ENCODE results near the gene STXBP5. TPM values are rescaled to one million over a fixed set of nuclear protein-coding genes. Genes with fewer than 3 reads are reported as not detected.
A peak's percentile ranks its signal among the peaks of the same experiment; 100 is the strongest.
"Not testable (repeated sequence)": the region's sequence is repeated elsewhere in the genome, so short reads cannot be mapped to it uniquely, and the experiment has no call there.

STXBP5 gene
- total and polyA plus RNA-seq, 7 experiments from 2014 or later, result 2.5 to 47.4 (median 26.5) TPM

DNA sequence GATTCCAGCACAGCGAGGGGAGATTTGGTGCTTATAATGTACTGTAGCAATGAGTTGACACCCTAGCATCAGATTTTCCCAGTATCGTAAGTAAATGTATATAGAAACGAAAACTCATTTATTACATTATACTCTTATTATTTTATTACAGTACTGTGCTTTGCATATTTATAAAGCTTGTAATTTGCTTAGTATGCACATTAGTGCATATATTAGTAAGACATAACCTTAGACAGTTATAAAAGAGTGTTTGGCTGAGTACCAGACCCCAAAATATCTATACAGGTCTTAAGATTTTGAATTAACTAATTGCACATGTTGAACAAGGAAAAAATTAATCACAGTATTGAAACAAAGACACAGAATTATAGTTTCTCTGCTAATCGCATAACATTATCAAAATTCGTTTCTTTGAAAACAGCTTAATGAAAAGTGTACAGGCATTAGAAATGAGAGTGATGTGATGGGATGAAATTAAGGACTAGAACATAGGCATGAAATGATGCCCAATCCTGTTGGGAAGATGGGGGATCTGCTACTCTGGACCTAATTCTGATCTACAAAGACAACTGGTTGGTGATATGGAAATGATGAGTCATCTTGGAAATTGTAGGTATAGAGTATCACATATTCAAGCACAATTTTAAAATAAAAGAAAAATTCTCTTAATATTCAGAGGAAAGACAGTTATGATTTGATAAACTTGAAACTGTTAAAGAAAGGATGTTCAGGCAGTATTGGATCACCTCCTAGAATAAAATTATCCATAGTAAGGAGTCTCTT lies 42.8 kb downstream of the STXBP5 start:
- POLR2A ChIA-PET, result no interaction called here
- no peak for DNase-seq
- no peak for ATAC-seq
- intact Hi-C loops (cut with micrococcal nuclease), result no loop called here
- no peaks in the 10 kb centered on the region for H3K9me3 ChIP-seq (ENCODE audit: control insufficient read depth in 2 of 3, low read length in 3 of 3)
- H3K36me3 Mint-ChIP-seq, result peaks cover 9 to 72% (median 51%) of the 10 kb centered on the region in 5 donors
- H3K4me1 Mint-ChIP-seq, result peaks cover 0 to 9% (median 3%) of the 10 kb centered on the region in 7 donors
- no peaks in the 10 kb centered on the region for H3K27me3 ChIP-seq (ENCODE audit: control insufficient read depth in 2 of 2, insufficient read depth in 2 of 2, low read length in 2 of 2)
- no peak overlapping the region for H3K4me3 ChIP-seq (ENCODE audit: low read length)
- H3K4me3 Mint-ChIP-seq, result no peak overlapping the region
- H3K27ac ChIP-seq (ENCODE audit: low read depth, low read length), result no peak overlapping the region
- H3K27ac Mint-ChIP-seq, result no peak overlapping the region
- no peaks in the 10 kb centered on the region for H3K4me1 ChIP-seq (ENCODE audit: control insufficient read depth in 2 of 2, insufficient read depth in 2 of 2, low read length in 2 of 2)
- H3K9me3 Mint-ChIP-seq, result peaks cover 0 to 7% (median 4%) of the 10 kb centered on the region in 11 donors
- CTCF ChIA-PET, result no interaction called here
- peaks cover 0 to 15% (median 0%) of the 10 kb centered on the region in 3 experiments for H3K36me3 ChIP-seq (ENCODE audit: control insufficient read depth in 2 of 3, insufficient read depth in 3 of 3, low read length in 3 of 3)
- no peaks in the 10 kb centered on the region for H3K27me3 Mint-ChIP-seq

DNA sequence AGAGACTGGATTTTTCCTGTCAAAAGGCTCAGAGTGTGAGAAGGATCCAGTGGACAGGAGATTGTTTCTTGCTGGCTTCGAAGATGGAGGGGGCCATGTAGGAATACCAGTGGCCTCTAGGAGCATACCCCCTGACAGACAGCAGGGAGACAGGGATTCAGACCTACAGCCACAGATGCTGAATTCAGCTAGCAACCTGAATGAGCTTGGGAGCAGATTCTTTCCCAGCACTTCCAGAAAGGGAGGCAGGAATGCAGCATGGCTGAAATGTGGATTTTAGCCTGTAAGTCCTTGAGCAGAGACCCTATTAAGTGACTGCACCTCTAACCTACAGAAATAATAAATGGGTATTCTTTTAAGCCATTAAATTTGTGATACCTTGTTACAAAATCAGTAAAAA lies 44.6 kb downstream of the STXBP5 start:
- no peak for ATAC-seq
- H3K27me3 ChIP-seq (ENCODE audit: control insufficient read depth in 2 of 2, insufficient read depth in 2 of 2, low read length in 2 of 2), result no peaks in the 10 kb centered on the region
- H3K27me3 Mint-ChIP-seq, result no peaks in the 10 kb centered on the region
- H3K27ac ChIP-seq (ENCODE audit: low read depth, low read length), result no peak overlapping the region
- ChIA-PET CTCF (no interaction called here), POLR2A (no interaction called here)
- no peak overlapping the region for H3K4me3 Mint-ChIP-seq
- peaks cover 9 to 68% (median 57%) of the 10 kb centered on the region in 5 donors for H3K36me3 Mint-ChIP-seq
- intact Hi-C loops (cut with micrococcal nuclease), result no loop called here
- H3K36me3 ChIP-seq (ENCODE audit: control insufficient read depth in 2 of 3, insufficient read depth in 3 of 3, low read length in 3 of 3), result peaks cover 0 to 15% (median 0%) of the 10 kb centered on the region in 3 experiments
- no peaks in the 10 kb centered on the region for H3K9me3 ChIP-seq (ENCODE audit: control insufficient read depth in 2 of 3, low read length in 3 of 3)
- H3K4me1 Mint-ChIP-seq, result peaks cover 2 to 17% (median 13%) of the 10 kb centered on the region in 7 donors
- no peak overlapping the region for H3K27ac Mint-ChIP-seq
- no peak for DNase-seq
- no peaks in the 10 kb centered on the region for H3K4me1 ChIP-seq (ENCODE audit: control insufficient read depth in 2 of 2, insufficient read depth in 2 of 2, low read length in 2 of 2)
- H3K9me3 Mint-ChIP-seq, result peaks cover 0 to 20% (median 4%) of the 10 kb centered on the region in 11 donors
- no peak overlapping the region for H3K4me3 ChIP-seq (ENCODE audit: low read length)

GRCh38 chr6:147251072-147251471 lies 46.9 kb downstream of the STXBP5 start:
- H3K9me3 ChIP-seq (ENCODE audit: control insufficient read depth in 2 of 3, low read length in 3 of 3), result no peaks in the 10 kb centered on the region
- ChIA-PET POLR2A (no interaction called here), CTCF (no interaction called here)
- no peaks in the 10 kb centered on the region for H3K4me1 ChIP-seq (ENCODE audit: control insufficient read depth in 2 of 2, insufficient read depth in 2 of 2, low read length in 2 of 2)
- intact Hi-C loops (cut with micrococcal nuclease), result no loop called here
- H3K27ac ChIP-seq (ENCODE audit: low read depth, low read length), result no peak overlapping the region
- peaks cover 9 to 58% (median 53%) of the 10 kb centered on the region in 5 donors for H3K36me3 Mint-ChIP-seq
- H3K36me3 ChIP-seq (ENCODE audit: control insufficient read depth in 2 of 3, insufficient read depth in 3 of 3, low read length in 3 of 3), result peaks cover 0 to 15% (median 0%) of the 10 kb centered on the region in 3 experiments
- no peak overlapping the region for H3K4me3 Mint-ChIP-seq
- H3K4me3 ChIP-seq (ENCODE audit: low read length), result no peak overlapping the region
- H3K27me3 ChIP-seq (ENCODE audit: control insufficient read depth in 2 of 2, insufficient read depth in 2 of 2, low read length in 2 of 2), result no peaks in the 10 kb centered on the region
- H3K4me1 Mint-ChIP-seq, result peaks cover 0 to 35% (median 27%) of the 10 kb centered on the region in 7 donors
- DNase-seq, result no peak
- peaks cover 0 to 23% (median 4%) of the 10 kb centered on the region in 11 donors for H3K9me3 Mint-ChIP-seq
- no peak for ATAC-seq
- H3K27ac Mint-ChIP-seq, result no peak overlapping the region
- H3K27me3 Mint-ChIP-seq, result no peaks in the 10 kb centered on the region

DNA sequence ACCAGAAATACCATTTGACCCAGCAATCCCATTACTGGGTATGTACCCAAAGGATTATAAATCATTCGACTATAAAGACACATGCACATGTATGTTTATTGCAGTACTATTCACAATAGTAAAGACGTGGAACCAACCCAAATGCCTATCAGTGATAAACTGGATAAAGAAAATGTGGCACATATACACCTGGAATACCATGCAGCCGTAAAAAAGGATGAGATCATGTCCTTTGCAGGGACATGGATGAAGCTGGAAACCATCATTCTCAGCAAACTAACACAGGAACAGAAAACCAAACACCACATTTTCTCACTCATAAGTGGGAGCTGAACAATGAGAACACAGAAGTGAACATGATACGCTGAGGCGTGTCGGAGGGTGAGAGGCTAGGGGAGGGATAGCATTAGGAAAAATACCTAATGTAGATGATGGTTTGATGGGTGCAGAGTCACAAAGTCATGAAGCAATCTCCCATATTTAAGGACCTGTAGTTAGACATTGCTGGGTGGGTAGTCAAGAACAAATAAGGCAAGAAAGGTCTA lies 50.8 kb downstream of the STXBP5 start:
- peak overlapping the region in 1 of 9 donors; percentile 51 for H3K27ac Mint-ChIP-seq
- DNase-seq; ATAC-seq; H3K4me1 ChIP-seq (ENCODE audit: control insufficient read depth in 2 of 2, insufficient read depth in 2 of 2, low read length in 2 of 2); H3K27ac ChIP-seq (ENCODE audit: low read depth, low read length); POLR2A ChIA-PET; H3K4me3 Mint-ChIP-seq; H3K27me3 ChIP-seq (ENCODE audit: control insufficient read depth in 2 of 2, insufficient read depth in 2 of 2, low read length in 2 of 2); H3K4me3 ChIP-seq (ENCODE audit: low read length); H3K27me3 Mint-ChIP-seq; intact Hi-C loops (cut with micrococcal nuclease); H3K9me3 ChIP-seq (ENCODE audit: control insufficient read depth in 2 of 3, low read length in 3 of 3): not testable (repeated sequence)
- peaks cover 5 to 38% (median 30%) of the 10 kb centered on the region in 5 donors for H3K36me3 Mint-ChIP-seq
- peaks cover 0 to 11% (median 0%) of the 10 kb centered on the region in 3 experiments for H3K36me3 ChIP-seq (ENCODE audit: control insufficient read depth in 2 of 3, insufficient read depth in 3 of 3, low read length in 3 of 3)
- CTCF ChIA-PET, result interaction anchor here (1.0 kb wide), 1 partner anchor 95 kb away, joined by 3 read pairs; no protein-coding TSS in a partner anchor
- H3K4me1 Mint-ChIP-seq, result peaks cover 0 to 41% (median 28%) of the 10 kb centered on the region in 7 donors
- H3K9me3 Mint-ChIP-seq, result peaks cover 0 to 23% (median 4%) of the 10 kb centered on the region in 11 donors

- no peak for ATAC-seq
- H3K9me3 Mint-ChIP-seq, result peaks cover 0 to 21% (median 4%) of the 10 kb centered on the region in 11 donors
Measured at GRCh38 chr6:147255948-147256674, 51.9 kb downstream of the STXBP5 start.

DNA sequence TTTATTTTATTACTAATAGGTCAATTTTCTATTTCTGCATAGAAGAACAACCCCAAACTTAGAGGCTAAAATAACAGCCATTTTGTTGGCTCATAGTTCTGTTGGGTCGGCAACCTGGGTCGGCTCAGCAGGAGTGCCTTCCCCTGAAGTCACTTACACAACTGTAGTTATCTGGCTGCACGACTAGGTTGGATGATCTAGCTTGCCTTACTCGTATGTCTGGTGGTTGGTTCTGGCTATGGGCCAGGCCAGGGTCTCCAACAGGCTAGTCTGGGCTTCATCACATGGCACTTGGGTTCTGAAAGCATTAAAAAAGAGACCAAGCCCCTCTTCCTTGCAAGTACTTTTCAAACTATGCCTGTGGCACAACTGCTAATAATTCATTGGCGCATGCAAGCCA lies 53.5 kb downstream of the STXBP5 start:
- Mint-ChIP-seq H3K9me3 (peaks cover 0 to 12% (median 3%) of the 10 kb centered on the region in 11 donors), H3K27me3 (no peaks in the 10 kb centered on the region), H3K27ac (no peak overlapping the region), H3K36me3 (peaks cover 4 to 16% (median 14%) of the 10 kb centered on the region in 5 donors), H3K4me3 (no peak overlapping the region), H3K4me1 (peaks cover 0 to 35% (median 21%) of the 10 kb centered on the region in 7 donors)
- DNase-seq (no peak), ATAC-seq (no peak)
- no peaks in the 10 kb centered on the region for H3K4me1 ChIP-seq (ENCODE audit: control insufficient read depth in 2 of 2, insufficient read depth in 2 of 2, low read length in 2 of 2)
- no peaks in the 10 kb centered on the region for H3K27me3 ChIP-seq (ENCODE audit: control insufficient read depth in 2 of 2, insufficient read depth in 2 of 2, low read length in 2 of 2)
- H3K9me3 ChIP-seq (ENCODE audit: control insufficient read depth in 2 of 3, low read length in 3 of 3), result no peaks in the 10 kb centered on the region
- CTCF ChIA-PET, result no interaction called here
- intact Hi-C loops (cut with micrococcal nuclease), result no loop called here
- H3K27ac ChIP-seq (ENCODE audit: low read depth, low read length), result no peak overlapping the region
- POLR2A ChIA-PET, result no interaction called here
- no peak overlapping the region for H3K4me3 ChIP-seq (ENCODE audit: low read length)
- H3K36me3 ChIP-seq (ENCODE audit: control insufficient read depth in 2 of 3, insufficient read depth in 3 of 3, low read length in 3 of 3), result no peaks in the 10 kb centered on the region

More at GRCh38 chr6:147255948-147256674, 51.9 kb downstream of the STXBP5 start:
- H3K27ac Mint-ChIP-seq, result peak overlapping the region in 2 of 9 donors; percentile 29 to 38
- peaks cover 5 to 30% (median 22%) of the 10 kb centered on the region in 5 donors for H3K36me3 Mint-ChIP-seq
- Histone ChIP-seq H3K4me3 (ENCODE audit: low read length) (no peak overlapping the region), H3K4me1 (ENCODE audit: control insufficient read depth in 2 of 2, insufficient read depth in 2 of 2, low read length in 2 of 2) (no peaks in the 10 kb centered on the region), H3K36me3 (ENCODE audit: control insufficient read depth in 2 of 3, insufficient read depth in 3 of 3, low read length in 3 of 3) (peaks cover 0 to 2% (median 0%) of the 10 kb centered on the region in 3 experiments), H3K9me3 (ENCODE audit: control insufficient read depth in 2 of 3, low read length in 3 of 3) (no peaks in the 10 kb centered on the region), H3K27ac (ENCODE audit: low read depth, low read length) (no peak overlapping the region), H3K27me3 (ENCODE audit: control insufficient read depth in 2 of 2, insufficient read depth in 2 of 2, low read length in 2 of 2) (no peaks in the 10 kb centered on the region)
- CTCF ChIA-PET, result interaction anchor here (1.0 kb wide), 1 partner anchor 94 kb away, joined by 3 read pairs; no protein-coding TSS in a partner anchor
- H3K27me3 Mint-ChIP-seq, result no peaks in the 10 kb centered on the region
- intact Hi-C loops (cut with micrococcal nuclease), result no loop called here
- H3K4me3 Mint-ChIP-seq, result no peak overlapping the region
- POLR2A ChIA-PET, result no interaction called here
- DNase-seq, result peak in 1 of 9 donors; percentile 6
- H3K4me1 Mint-ChIP-seq, result peaks cover 0 to 41% (median 28%) of the 10 kb centered on the region in 7 donors

All from naive thymus-derived CD4-positive, alpha-beta T cell (primary cell).